Measurements from ENCODE around the gene COPG1. TPM values are rescaled to one million over a fixed set of nuclear protein-coding genes. Genes with fewer than 3 reads are reported as not detected.

COPG1 gene
- total and polyA plus RNA-seq, 10 of the 15 experiments (the other 5 are each of a cell fraction or from before 2014, with no cell fraction given) = 54.8 to 143 (median 91.2) TPM

DNA sequence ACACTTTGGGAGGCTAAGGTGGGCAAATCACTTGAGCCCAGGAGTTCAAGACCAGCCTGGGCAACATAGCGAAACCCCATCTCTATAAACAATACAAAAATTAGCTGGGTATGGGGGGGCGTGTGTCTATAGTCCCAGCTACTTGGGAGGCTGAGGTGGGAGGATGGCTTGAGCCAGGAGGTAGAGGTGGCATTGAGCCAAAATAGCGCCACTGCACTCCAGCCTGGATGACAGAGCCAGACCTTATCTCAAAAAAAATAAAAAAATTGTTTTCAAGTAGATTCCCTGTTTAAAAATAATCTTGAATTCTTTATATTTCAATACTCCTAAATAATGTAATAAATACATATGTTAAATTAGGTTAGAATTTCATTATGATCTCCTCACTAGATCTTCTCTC lies 39.0 kb downstream of the COPG1 start:
- no peak overlapping the region for H3K4me3 ChIP-seq
- WGBS (ENCODE audit: insufficient coverage, insufficient replicate concordance, low lambda C conversion rate, missing lambda C conversion rate) = 96% methylated on average over 3 of the region's 3 CpGs
- ATAC-seq (no peak), DNase-seq (ENCODE audit: low read depth, low spot score) (no peak), FAIRE-seq (no peak)
- H3K27me3 ChIP-seq (replicated peaks in 1 of 2; ENCODE audit: control insufficient read depth in 2 of 2, insufficient read depth in 2 of 2, low read length in 1 of 2) = no peaks in the 10 kb centered on the region
- ChIA-PET POLR2A (interaction anchor here (1.4 kb wide), 1 partner anchor 22 kb away, joined by 5 read pairs; no protein-coding TSS in a partner anchor), CTCF (interaction anchor here (0.6 to 1.6 kb wide), 4 partner anchors 26 to 236 kb away, joined by 3 to 5 read pairs (median 4); a partner anchor contains a TSS), RAD21 (ENCODE audit: unreplicated experiment) (interaction anchor here (1.2 kb wide), 1 partner anchor 235 kb away, joined by 3 read pairs; no protein-coding TSS in a partner anchor), SMC1A (ENCODE audit: uncharacterized antibody, unreplicated experiment) (interaction anchor here (1.6 kb wide), 1 partner anchor 28 kb away, joined by 3 read pairs; a partner anchor contains a TSS)
- no peaks in the 10 kb centered on the region for H4K20me1 ChIP-seq (ENCODE audit: control insufficient read depth, insufficient read depth)
- no peak overlapping the region for H3K27ac ChIP-seq (ENCODE audit: control insufficient read depth, insufficient read depth)
- no peaks in the 10 kb centered on the region for H3K79me2 ChIP-seq (ENCODE audit: control insufficient read depth, insufficient read depth, low read length)
- no peak overlapping the region for H2AFZ ChIP-seq (ENCODE audit: control insufficient read depth, low read depth, low read length)
- in situ Hi-C loops (cut with MboI) (no loop called here), intact Hi-C loops (cut with micrococcal nuclease; ENCODE audit: unreplicated experiment) (no loop called here)
- no peak overlapping the region for H3K4me2 ChIP-seq (ENCODE audit: control insufficient read depth, insufficient read depth)
- no TSS peak for BruUV-seq (replicated peaks)
- H3K9me3 ChIP-seq (replicated peaks; ENCODE audit: control insufficient read depth, insufficient read depth, low read length) = no peaks in the 10 kb centered on the region
- peaks cover 3% of the 10 kb centered on the region for H3K4me1 ChIP-seq (ENCODE audit: control insufficient read depth, insufficient read depth, low read length)
- no peak overlapping the region for H3K9ac ChIP-seq (ENCODE audit: control insufficient read depth, insufficient read depth, low read length)
- peaks cover 0 to 14% of the 10 kb centered on the region in 2 experiments; a peak in 2 of 4 replicates for H3K36me3 ChIP-seq (ENCODE audit: control insufficient read depth in 2 of 2, insufficient read depth in 2 of 2, low read length in 1 of 2)
- TF ChIP-seq, protein P1, sequence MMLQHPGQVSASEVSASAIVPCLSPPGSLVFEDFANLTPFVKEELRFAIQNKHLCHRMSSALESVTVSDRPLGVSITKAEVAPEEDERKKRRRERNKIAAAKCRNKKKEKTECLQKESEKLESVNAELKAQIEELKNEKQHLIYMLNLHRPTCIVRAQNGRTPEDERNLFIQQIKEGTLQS (IDR thresholded peaks at IDR 0.05; ENCODE audit: borderline replicate concordance, extremely low read depth, low read depth, low read length) = no peak
- no peak for TF ChIP-seq IKZF2 (IDR thresholded peaks at IDR 0.05)
- no peak for TF ChIP-seq ESRRA (IDR thresholded peaks at IDR 0.05; ENCODE audit: low read length)
- TF ChIP-seq, protein P2, sequence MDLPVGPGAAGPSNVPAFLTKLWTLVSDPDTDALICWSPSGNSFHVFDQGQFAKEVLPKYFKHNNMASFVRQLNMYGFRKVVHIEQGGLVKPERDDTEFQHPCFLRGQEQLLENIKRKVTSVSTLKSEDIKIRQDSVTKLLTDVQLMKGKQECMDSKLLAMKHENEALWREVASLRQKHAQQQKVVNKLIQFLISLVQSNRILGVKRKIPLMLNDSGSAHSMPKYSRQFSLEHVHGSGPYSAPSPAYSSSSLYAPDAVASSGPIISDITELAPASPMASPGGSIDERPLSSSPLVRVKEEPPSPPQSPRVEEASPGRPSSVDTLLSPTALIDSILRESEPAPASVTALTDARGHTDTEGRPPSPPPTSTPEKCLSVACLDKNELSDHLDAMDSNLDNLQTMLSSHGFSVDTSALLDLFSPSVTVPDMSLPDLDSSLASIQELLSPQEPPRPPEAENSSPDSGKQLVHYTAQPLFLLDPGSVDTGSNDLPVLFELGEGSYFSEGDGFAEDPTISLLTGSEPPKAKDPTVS (IDR thresholded peaks at IDR 0.05; ENCODE audit: low read depth, low read length) = no peak
- no peak for TF ChIP-seq SREBF1 (IDR thresholded peaks at IDR 0.05; ENCODE audit: low read length)
- TF ChIP-seq BCL11A (IDR thresholded peaks at IDR 0.05; ENCODE audit: low read depth, low read length) = no peak
- no peak for TF ChIP-seq GABPA (IDR thresholded peaks at IDR 0.05; ENCODE audit: low read depth)
- TF ChIP-seq POLR2AphosphoS5 (IDR thresholded peaks at IDR 0.05; ENCODE audit: low read length) = no peak
- TF ChIP-seq, protein P3, sequence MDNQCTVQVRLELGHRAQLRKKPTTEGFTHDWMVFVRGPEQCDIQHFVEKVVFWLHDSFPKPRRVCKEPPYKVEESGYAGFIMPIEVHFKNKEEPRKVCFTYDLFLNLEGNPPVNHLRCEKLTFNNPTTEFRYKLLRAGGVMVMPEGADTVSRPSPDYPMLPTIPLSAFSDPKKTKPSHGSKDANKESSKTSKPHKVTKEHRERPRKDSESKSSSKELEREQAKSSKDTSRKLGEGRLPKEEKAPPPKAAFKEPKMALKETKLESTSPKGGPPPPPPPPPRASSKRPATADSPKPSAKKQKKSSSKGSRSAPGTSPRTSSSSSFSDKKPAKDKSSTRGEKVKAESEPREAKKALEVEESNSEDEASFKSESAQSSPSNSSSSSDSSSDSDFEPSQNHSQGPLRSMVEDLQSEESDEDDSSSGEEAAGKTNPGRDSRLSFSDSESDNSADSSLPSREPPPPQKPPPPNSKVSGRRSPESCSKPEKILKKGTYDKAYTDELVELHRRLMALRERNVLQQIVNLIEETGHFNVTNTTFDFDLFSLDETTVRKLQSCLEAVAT (IDR thresholded peaks at IDR 0.05) = no peak
- TF ChIP-seq HCFC1 (IDR thresholded peaks at IDR 0.05; ENCODE audit: low read length) = no peak
- TF ChIP-seq TCF12 (IDR thresholded peaks at IDR 0.05; ENCODE audit: low read depth, low read length) = no peak
- TF ChIP-seq KDM1A (IDR thresholded peaks at IDR 0.05; ENCODE audit: borderline replicate concordance) = no peak
- no peak for TF ChIP-seq ZNF217 (IDR thresholded peaks at IDR 0.05)
